Ovary (tissue), 9 donors: ENCODE measurements around the gene APP. TPM values are rescaled to one million over a fixed set of nuclear protein-coding genes. Genes with fewer than 3 reads are reported as not detected.

Experiments used
- DNase-seq, 5 donors: peaks; one replicate each; pipeline ENCODE4 v3.0.0-alpha.2; 2019 to 2020
- H3K27ac ChIP-seq, 2 donors: fragments of 200-600 bp; one replicate each; pipeline versions ENCODE4 v1.5.1 to v1.8.0; 2019 to 2022
- H3K27me3 ChIP-seq: fragments of 200-600 bp; one replicate; pipeline ENCODE4 v1.8.0; 2022
- H3K36me3 ChIP-seq: fragments of 200-600 bp; sonication (generic); one replicate; pipeline ENCODE4 v1.5.1; 2019
- H3K4me1 ChIP-seq: one replicate; pipeline ENCODE4 v1.8.1; 2013; ENCODE audit warnings: mild to moderate bottlenecking, moderate library complexity; ENCODE audit not compliant: insufficient read depth
- H3K4me3 ChIP-seq: fragments of 200-600 bp; sonication (generic); one replicate; pipeline ENCODE4 v1.5.1; 2017
- H3K9me3 ChIP-seq, 2 donors: fragments of 200-600 bp in 1 of 2; sonication (generic) in 1 of 2; one replicate each; pipeline versions ENCODE4 v1.5.1 to v1.8.1; 2013 to 2019; ENCODE audit warnings: mild to moderate bottlenecking in 1 of 2, moderate library complexity in 1 of 2
- CTCF ChIP-seq, 3 donors: fragments of 450-650 bp in 2 of 3; fragments of 200-600 bp in 1 of 3; IDR thresholded peaks; one replicate each; pipeline versions ENCODE4 v1.5.1 to v1.8.0; 2016 to 2022; ENCODE audit warnings: antibody characterized with exemption in 3 of 3, mild to moderate bottlenecking in 1 of 3
- EP300 ChIP-seq: sonication (generic); formaldehyde crosslinking; IDR thresholded peaks from one replicate; pipeline ENCODE4 v1.6.1; 2017; ENCODE audit warnings: antibody characterized with exemption
- POLR2A ChIP-seq: fragments of 450-650 bp; IDR thresholded peaks from one replicate; pipeline ENCODE4 v1.6.1; 2017; ENCODE audit warnings: antibody characterized with exemption, mild to moderate bottlenecking, moderate library complexity
- WGBS, 3 donors: extraction: QIAGEN DNeasy Blood & Tissue Kit in 1 of 3; methylation state at CpG; one replicate each; pipeline versions ENCODE4 v1.1.5 to v1.1.7; 2013 to 2017; 5-methylcytosine and 5-hydroxymethylcytosine counted together
- intact Hi-C, 4 donors: fragments of 100-400 bp; cut with DNase I; formaldehyde crosslinking; loops; one replicate each; pipeline versions ENCODE4 v1.11.0 to v1.15.1; 2022 to 2023
- polyA plus RNA-seq, 2 donors: library from polyadenylated mRNA; stranded (reverse); fragments of 200-250 nt in 1 of 2; fragments of 350-450 nt in 1 of 2; fragmentation: Illumina TruSeq in 1 of 2; extraction: RNeasy Lipid Tissue Mini Kit (QIAGEN cat#74804) in 1 of 2; gene quantifications; one replicate each; pipeline ENCODE4 v1.2.3, GENCODE V29; 2013 to 2014
- total RNA-seq, 7 donors: library from RNA; depleted of rRNA in 2 of 7; stranded (reverse); fragments of >200 nt in 2 of 7; fragmentation: NEBNext Ultra II Directional in 3 of 7; extraction: Animal tissue kit (Norgen Biotek cat#: 25700) in 3 of 7; gene quantifications; one replicate each; pipeline versions ENCODE4 v1.1.0 to v1.2.4, GENCODE V29; 2016 to 2023
- donor health status: DM: no; HTN: no; CAD: no; lungs with moderate emphysema.
- donor health status: DM: no; HTN: no; CAD: no.
- donor health status: Bipolar disorder and iron deficiency.
- donor health status: DM: yes; HTN: yes; CAD: no.
- donor health status: DM: no; HTN: no; CAD: no.
- donor health status: DM: yes; HTN: yes; CAD: no.

APP gene
- total and polyA plus RNA-seq, 9 donors: 211 to 945 (median 364) TPM

GRCh38 chr21:26140164-26140579 is 30.4 kb downstream of the APP start:
- no peak for TF ChIP-seq CTCF (IDR thresholded peaks at IDR 0.05)
- TF ChIP-seq POLR2A: no peak
- no peak for TF ChIP-seq EP300
- DNase-seq: no peak
- Histone ChIP-seq H3K27ac (no peak overlapping the region), H3K9me3 (no peaks in the 10 kb centered on the region), H3K4me3 (no peak overlapping the region), H3K36me3 (no peaks in the 10 kb centered on the region), H3K27me3 (no peaks in the 10 kb centered on the region), H3K4me1 (peaks cover 7% of the 10 kb centered on the region)
- 64 to 83% (median 68%) methylated on average over 6 of the region's 6 CpGs for WGBS, 3 donors
- intact Hi-C loops: no loop called here

GRCh38 chr21:26138615-26139257 is 31.8 kb downstream of the APP start:
- Histone ChIP-seq H3K9me3 (no peaks in the 10 kb centered on the region), H3K4me3 (no peak overlapping the region), H3K36me3 (no peaks in the 10 kb centered on the region), H3K27ac (no peak overlapping the region), H3K4me1 (peaks cover 4% of the 10 kb centered on the region), H3K27me3 (no peaks in the 10 kb centered on the region)
- intact Hi-C loops: no loop called here
- DNase-seq: no peak
- TF ChIP-seq EP300 (no peak), CTCF (IDR thresholded peaks at IDR 0.05) (no peak), POLR2A (no peak)
- WGBS, 3 donors: 95 to 96% (median 96%) methylated on average over 6 of the region's 6 CpGs

- Histone ChIP-seq H3K9me3 (no peaks in the 10 kb centered on the region), H3K4me1 (peaks cover 7% of the 10 kb centered on the region), H3K27me3 (no peaks in the 10 kb centered on the region), H3K36me3 (no peaks in the 10 kb centered on the region), H3K4me3 (no peak overlapping the region), H3K27ac (no peak overlapping the region)
- DNase-seq: no peak
- WGBS, 3 donors: 88 to 93% (median 91%) methylated on average over 4 of the region's 4 CpGs
- TF ChIP-seq POLR2A (no peak), CTCF (IDR thresholded peaks at IDR 0.05) (no peak), EP300 (no peak)
- intact Hi-C loops: no loop called here
Measured at GRCh38 chr21:26137379-26138060, 33.0 kb downstream of the APP start.

- no peak for DNase-seq
Measured at GRCh38 chr21:26136671-26137070, 33.9 kb downstream of the APP start.

More at GRCh38 chr21:26136671-26137070, 33.9 kb downstream of the APP start:
- TF ChIP-seq POLR2A (no peak), EP300 (no peak), CTCF (IDR thresholded peaks at IDR 0.05) (no peak)
- Histone ChIP-seq H3K27me3 (no peaks in the 10 kb centered on the region), H3K9me3 (no peaks in the 10 kb centered on the region), H3K36me3 (no peaks in the 10 kb centered on the region), H3K27ac (no peak overlapping the region), H3K4me3 (no peak overlapping the region), H3K4me1 (peaks cover 9% of the 10 kb centered on the region)
- intact Hi-C loops: no loop called here
- WGBS, 3 donors: 76 to 85% (median 80%) methylated on average over 6 of the region's 6 CpGs
